K562 (cell line): ENCODE measurements around the gene ENTPD8. TPM values are rescaled to one million over a fixed set of nuclear protein-coding genes. Genes with fewer than 3 reads are reported as not detected.

Source experiments
- ATAC-seq: fragments of 200-7000 bp; cut with Tn5 transposase; 3 replicates; pipeline ENCODE4 v1.9.1; 2020; ENCODE audit warnings: moderate library complexity
- BruUV-seq: library from RNA; stranded (reverse); fragments of 400-500 nt; replicated peaks from 2 replicates; lab custom pipeline; 2021; lab: Mats Ljungman, UMichigan
- CTCF ChIA-PET: fragments of 300-600 bp; formaldehyde crosslinking; extraction: SDS; loops from one replicate; lab custom pipeline; 2021; ENCODE audit warnings: low intra/inter-chr PET ratio; lab: Yijun Ruan, JAX
- POLR2A ChIA-PET: fragments of 300-600, 350-650 bp; sonication (Branson Sonifier 250); formaldehyde crosslinking; extraction: SDS; loops from one replicate; lab custom pipeline; 2021; ENCODE audit warnings: antibody characterized with exemption, inconsistent platforms; lab: Yijun Ruan, JAX
- DNase-seq, 4 experiments: peaks; one replicate each; pipeline versions ENCODE4 v3.0.0 to v3.0.0-alpha.2; 2011 to 2018; ENCODE audit warnings: low spot score in 3 of 4, mixed read lengths in 3 of 4; ENCODE audit errors: extremely low read depth in 1 of 4
- FAIRE-seq: peaks from 2 replicates; lab custom pipeline; 2011; peaks lifted over from hg19 to GRCh38; lab: Jason Lieb, UNC
- H2AFZ ChIP-seq: 2 replicates; pipeline ENCODE4 v1.6.0; 2011; ENCODE audit warnings: low read depth, low read length, control low read depth, inconsistent platforms
- H3K27ac ChIP-seq: fragments of 200-600 bp; 3 replicates; pipeline ENCODE4 v1.8.0; 2011; ENCODE audit warnings: low read depth, mild to moderate bottlenecking, control low read depth, inconsistent platforms, low read length, moderate library complexity, mixed read lengths; ENCODE audit errors: extremely low read depth
- H3K27me3 ChIP-seq, 2 experiments: fragments of 300-600 bp in 1 of 2; 2 replicates in 1 of 2; 3 replicates in 1 of 2; pipeline versions ENCODE4 v1.6.0 to v1.8.0; 2011; ENCODE audit warnings: inconsistent platforms in 2 of 2, low read length in 2 of 2, mild to moderate bottlenecking in 1 of 2, mixed read lengths in 1 of 2, moderate library complexity in 1 of 2; ENCODE audit not compliant: control insufficient read depth in 2 of 2, insufficient read depth in 2 of 2
- H3K36me3 ChIP-seq: fragments of 300-600 bp; 3 replicates; pipeline ENCODE4 v1.8.0; 2011; ENCODE audit warnings: mild to moderate bottlenecking, low read length, inconsistent platforms; ENCODE audit not compliant: control insufficient read depth, insufficient read depth
- H3K4me1 ChIP-seq, 2 experiments: fragments of 200-600 bp in 1 of 2; replicated peaks in 1 of 2; 2 replicates in 1 of 2; 3 replicates in 1 of 2; pipeline versions ENCODE4 v1.5.1 to v1.8.0; 2011; ENCODE audit warnings: inconsistent platforms in 2 of 2, low read length in 2 of 2, mild to moderate bottlenecking in 1 of 2, mixed read lengths in 1 of 2, moderate library complexity in 1 of 2; ENCODE audit not compliant: control insufficient read depth in 2 of 2, insufficient read depth in 2 of 2
- H3K4me2 ChIP-seq: 2 replicates; pipeline ENCODE4 v1.6.1; 2011; ENCODE audit warnings: low read length, control low read depth, inconsistent platforms, mixed read lengths; ENCODE audit not compliant: insufficient read depth
- H3K4me3 ChIP-seq: fragments of 200-600 bp; sonication (generic), shearing (Covaris generic); 2 replicates; pipeline ENCODE4 v1.5.1; 2016; ENCODE audit warnings: control low read depth, inconsistent platforms
- H3K79me2 ChIP-seq: fragments of 200-600 bp; 3 replicates; pipeline ENCODE4 v1.8.0; 2011; ENCODE audit warnings: low read length, inconsistent platforms; ENCODE audit not compliant: control insufficient read depth, insufficient read depth
- H3K9ac ChIP-seq, 2 experiments: 2 replicates each; pipeline versions ENCODE4 v1.6.0 to v1.6.1; 2011; ENCODE audit warnings: low read depth in 2 of 2, low read length in 2 of 2, control low read depth in 1 of 2, inconsistent platforms in 1 of 2, mild to moderate bottlenecking in 1 of 2, mixed read lengths in 1 of 2; ENCODE audit not compliant: insufficient read depth in 1 of 2
- H3K9me1 ChIP-seq: one replicate; pipeline ENCODE4 v1.6.0; 2011; ENCODE audit warnings: inconsistent platforms, mild to moderate bottlenecking, low read length, moderate library complexity; ENCODE audit not compliant: control insufficient read depth, insufficient read depth
- H3K9me3 ChIP-seq: replicated peaks from 2 replicates; pipeline ENCODE4 v1.5.1; 2011; ENCODE audit warnings: low read depth, low read length, inconsistent platforms; ENCODE audit not compliant: control insufficient read depth, insufficient read depth
- H4K20me1 ChIP-seq: replicated peaks from 2 replicates; pipeline ENCODE4 v1.6.1; 2011; ENCODE audit warnings: low read length, inconsistent platforms, mixed read lengths; ENCODE audit not compliant: control insufficient read depth, insufficient read depth
- CUX1 ChIP-seq: fragments of 200-800 bp; sonication (Bioruptor generic); IDR thresholded peaks from 2 replicates; pipeline ENCODE4 v1.6.1; 2016; ENCODE audit warnings: missing genetic modification characterization, missing compliant biosample characterization
- POLR2G ChIP-seq: fragments of 200-400 bp; formaldehyde crosslinking; IDR thresholded peaks from 2 replicates; pipeline ENCODE4 v1.6.1; 2017; ENCODE audit warnings: low read depth, mild to moderate bottlenecking, antibody characterized with exemption, low read length, moderate library complexity
- WGBS: fragments of 100-300 bp; shearing (Covaris generic); methylation state at CpG from one replicate; pipeline ENCODE4 v1.1.6; 2016; ENCODE audit warnings: low coverage, mixed read lengths; ENCODE audit not compliant: insufficient coverage; ENCODE audit errors: missing lambda C conversion rate; 5-methylcytosine and 5-hydroxymethylcytosine counted together
- in situ Hi-C: fragments of 300-500 bp; cut with MboI; formaldehyde crosslinking; loops from 4 replicates; pipeline ENCODE4 v1.15.0; 2018; ENCODE audit warnings: inconsistent platforms, mixed read lengths
- intact Hi-C: fragments of 100-400 bp; cut with micrococcal nuclease; formaldehyde crosslinking; loops from 2 replicates; pipeline ENCODE4 v1.14.2; 2022
- polyA plus RNA-seq, 8 experiments: library from polyadenylated mRNA; depleted of rRNA in 4 of 8; stranded (reverse) in 5 of 8; unstranded in 3 of 8; fragments of >200 nt; fragmentation: Nextera tagmentation in 2 of 8; fragmentation: Illumina TruSeq in 1 of 8; extraction: Ambion mirVana in 2 of 8; extraction: Trizol in 1 of 8; gene quantifications; 2 replicates each; pipeline versions ENCODE4 v1.2.1 to v1.2.3, GENCODE V29; 2011 to 2014; ENCODE audit warnings: inconsistent platforms in 1 of 8, missing spikeins in 1 of 8
- total RNA-seq, 7 experiments: library from RNA; depleted of rRNA in 6 of 7; stranded (reverse); fragments of >200 nt in 6 of 7; fragmentation: Illumina TruSeq in 2 of 7; extraction: Trizol in 2 of 7; gene quantifications; 2 replicates each; pipeline versions ENCODE4 v1.2.1 to v1.2.3, GENCODE V29; 2011 to 2021; ENCODE audit warnings: low replicate concordance in 1 of 7

Gene ENTPD8
- total and polyA plus RNA-seq, 9 of the 15 experiments (the other 6 are each of a cell fraction or from before 2014, with no cell fraction given): 0.06 to 0.27 (median 0.19) TPM; not detected in 5

- TF ChIP-seq CUX1 (CRISPR knock-in tag) (no peak), POLR2G (0 out of 2 replicates have a peak, but pooled peaks have one; percentile 12)
- Histone ChIP-seq H3K79me2 (peaks cover 8% of the 10 kb centered on the region; the same call in 2 of the 3 replicates), H3K4me2 (peak overlapping the region; percentile 29; the same call in 1 of the 2 replicates), H3K27me3 (no peaks in the 10 kb centered on the region), H4K20me1 (no peaks in the 10 kb centered on the region), H2AFZ (no peak overlapping the region), H3K27ac (no peak overlapping the region), H3K9me3 (0 out of 2 replicates have a peak, but pooled peaks cover 7% of the 10 kb centered on the region), H3K4me1 (peaks cover 7 to 54% of the 10 kb centered on the region in 2 experiments; a peak in 4 of 5 replicates), H3K9ac (peak overlapping the region in 1 of 2 experiments; percentile 52; a peak in 2 of 4 replicates), H3K4me3 (no peak overlapping the region), H3K9me1 (no peaks in the 10 kb centered on the region), H3K36me3 (no peaks in the 10 kb centered on the region)
- ATAC-seq: no peak
- CTCF ChIA-PET: no interaction called here
- DNase-seq: no peak
- WGBS: 82% methylated on average over 8 of the region's 24 CpGs
- in situ Hi-C loops: no loop called here
- POLR2A ChIA-PET: no interaction called here
- FAIRE-seq: no peak
- BruUV-seq: no TSS peak
- intact Hi-C loops: no loop called here
These were observed 36.1 kb downstream of the ENTPD8 start for GRCh38 chr9:137404961-137405567.
